ENCODE results near the gene UQCR11. TPM values are rescaled to one million over a fixed set of nuclear protein-coding genes. Genes with fewer than 3 reads are reported as not detected.

The UQCR11 gene
- total RNA-seq, 1 donor from 2014 or later = 41.8 TPM

DNA sequence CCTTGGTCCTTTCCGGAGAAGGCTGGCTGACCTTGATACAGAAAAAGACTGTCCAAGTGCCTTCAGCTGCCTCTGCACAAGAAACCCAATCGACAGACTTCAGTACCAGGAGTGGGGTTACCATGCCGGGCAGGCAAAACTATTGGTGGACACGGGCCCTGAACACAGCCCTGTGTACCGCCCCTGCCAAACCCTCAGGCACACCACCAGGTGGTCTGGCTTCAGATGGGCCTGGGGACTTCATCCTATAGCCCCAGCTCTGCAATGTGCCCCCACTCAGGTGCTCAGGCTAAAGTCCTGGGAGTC, 29.6 kb upstream of the UQCR11 start:
- DNase-seq = no peak

DNA sequence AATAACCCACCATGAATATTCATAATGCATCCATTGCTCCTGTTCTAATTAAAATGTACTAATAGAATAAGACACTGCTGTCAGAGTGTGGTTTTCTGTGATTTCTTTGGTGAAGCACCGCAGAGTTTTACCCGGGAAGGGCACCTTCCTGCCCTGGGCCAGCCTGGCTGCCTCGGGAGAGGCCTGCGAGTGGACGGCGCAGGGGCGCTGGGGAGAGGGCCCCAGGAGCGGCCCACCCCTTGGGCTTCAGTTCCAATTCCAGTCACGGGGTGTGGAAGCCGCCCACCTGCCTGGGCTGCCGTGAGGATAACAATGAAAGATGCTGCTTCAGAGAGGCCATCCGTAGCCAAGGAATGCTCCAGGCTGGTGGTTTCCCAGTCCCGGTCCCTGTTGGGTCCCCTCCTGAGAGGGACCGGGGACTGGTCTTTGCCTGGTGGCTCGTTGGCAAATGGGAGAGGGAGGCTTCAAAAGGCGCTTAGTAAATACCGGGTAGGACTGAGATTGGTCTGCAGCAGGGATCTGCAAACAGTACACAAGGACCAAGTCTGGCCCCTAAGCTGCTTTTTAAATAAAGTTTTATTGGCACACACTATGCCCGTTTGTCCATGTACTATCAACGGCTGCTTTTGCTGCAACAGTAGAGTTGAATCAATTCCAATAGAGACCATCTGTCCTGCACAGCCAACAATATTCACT, 29.1 kb upstream of the UQCR11 start:
- no peak for DNase-seq

DNA sequence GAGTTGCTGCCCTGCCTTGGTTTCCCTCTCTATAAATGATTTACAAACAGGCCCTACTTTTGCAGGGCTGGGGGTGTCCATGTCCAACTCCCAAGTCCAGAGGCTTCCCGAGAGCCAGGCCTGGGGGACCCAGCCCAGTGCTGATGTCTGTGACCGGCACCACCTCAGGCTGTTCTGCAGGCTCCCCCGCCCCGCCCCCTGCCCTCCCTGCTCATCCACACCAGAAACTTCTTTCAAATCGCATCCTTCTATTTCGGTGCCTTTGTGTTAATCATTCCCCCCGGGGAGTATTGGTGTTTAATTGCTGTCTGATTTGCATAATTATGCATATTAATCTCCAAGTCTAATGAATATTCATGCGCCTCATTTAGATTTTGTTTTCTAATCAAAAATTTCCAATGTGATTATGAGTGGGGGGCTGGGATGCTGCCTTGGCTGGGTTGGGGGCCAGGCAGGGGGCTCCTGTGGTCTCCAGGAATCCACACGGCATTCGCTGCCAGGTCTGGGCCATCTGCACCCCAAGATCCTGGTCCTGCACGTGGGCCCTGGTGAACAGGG, 28.1 kb upstream of the UQCR11 start:
- no peak for DNase-seq

DNA sequence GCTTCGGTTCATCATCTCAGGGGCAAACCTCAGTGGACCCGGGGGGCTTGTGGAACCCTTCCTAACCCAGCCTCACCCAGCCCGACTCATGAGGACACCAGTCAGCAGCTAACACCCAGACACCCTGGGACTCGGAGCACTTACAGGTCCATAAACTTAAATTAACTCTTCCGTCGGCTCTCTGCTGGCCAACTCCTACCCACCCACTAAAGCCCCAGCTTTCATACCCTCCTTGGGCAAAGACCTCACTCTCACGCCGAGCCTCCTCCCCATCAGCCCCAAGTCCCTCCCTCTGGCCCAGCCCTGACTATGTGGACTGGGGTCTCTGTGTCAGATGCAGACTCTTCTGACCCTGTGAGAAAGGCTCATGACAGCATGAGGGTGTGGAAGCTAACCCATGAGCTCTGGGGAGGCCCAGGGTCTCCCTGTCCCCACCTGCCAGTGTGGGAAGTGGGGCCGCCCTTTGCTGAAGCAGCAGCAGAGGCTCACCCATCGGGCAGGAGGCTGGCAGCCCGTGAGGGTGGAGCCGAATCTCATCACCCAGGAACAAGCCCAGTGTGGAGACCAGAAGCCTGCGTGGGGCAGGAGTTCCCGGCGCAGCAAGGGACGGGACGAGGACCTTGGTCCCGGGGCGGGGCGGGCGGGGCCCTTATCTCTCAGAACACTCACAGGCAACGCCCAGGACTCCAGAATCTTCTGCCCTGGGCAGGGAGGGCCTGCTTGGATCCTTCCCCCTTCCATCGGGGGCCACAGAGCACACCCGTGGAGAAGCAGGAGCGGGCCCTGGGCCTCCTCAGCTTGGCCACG, 27.4 kb upstream of the UQCR11 start:
- DNase-seq = no peak

DNA sequence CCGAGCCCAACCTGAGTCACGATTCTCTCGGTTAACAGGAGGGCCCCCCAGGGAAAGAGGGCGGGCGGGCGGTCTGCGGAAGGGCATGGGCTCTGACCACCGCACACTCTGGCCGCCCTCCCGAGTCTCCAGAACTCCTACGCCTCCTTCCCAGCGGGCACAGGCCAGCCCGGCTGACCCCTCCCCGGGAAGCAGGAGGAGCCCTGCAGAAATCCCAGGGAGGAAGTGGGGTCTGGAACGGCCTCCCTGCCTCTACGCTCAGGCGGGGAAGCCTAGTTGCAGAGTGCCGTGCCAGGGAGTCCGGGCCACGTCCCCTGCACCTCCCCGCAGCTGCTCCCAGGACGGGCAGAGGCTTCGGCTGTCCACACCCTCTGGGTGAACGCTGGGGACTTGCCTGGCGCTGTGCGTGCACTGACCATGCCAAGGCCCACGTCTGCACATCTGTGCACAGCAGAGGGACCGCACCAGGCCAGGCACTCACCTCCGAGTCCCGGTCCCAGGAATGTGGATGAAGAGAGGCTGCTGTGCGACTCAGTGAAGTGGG, 26.4 kb upstream of the UQCR11 start:
- no peak for DNase-seq

DNA sequence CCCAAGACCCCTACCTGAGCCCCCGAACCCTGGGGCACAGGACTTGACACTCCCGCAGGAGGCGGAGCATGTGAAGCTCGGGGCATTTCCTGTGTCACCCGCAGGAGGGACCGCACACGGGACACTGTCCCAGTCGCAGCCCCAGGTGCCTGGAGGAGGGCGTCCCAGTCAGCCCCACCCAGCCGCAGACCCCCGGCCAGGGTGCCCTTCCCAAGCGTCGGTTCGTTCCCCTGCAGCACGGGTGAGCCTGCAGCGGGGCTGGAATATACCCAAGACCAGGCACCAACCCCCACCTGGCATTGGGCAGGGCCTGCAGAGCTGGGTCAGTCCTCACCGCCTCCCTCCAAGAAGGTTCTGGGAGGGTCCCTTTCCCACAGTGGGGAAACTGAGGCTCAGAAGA, 25.5 kb upstream of the UQCR11 start:
- DNase-seq = no peak

DNA sequence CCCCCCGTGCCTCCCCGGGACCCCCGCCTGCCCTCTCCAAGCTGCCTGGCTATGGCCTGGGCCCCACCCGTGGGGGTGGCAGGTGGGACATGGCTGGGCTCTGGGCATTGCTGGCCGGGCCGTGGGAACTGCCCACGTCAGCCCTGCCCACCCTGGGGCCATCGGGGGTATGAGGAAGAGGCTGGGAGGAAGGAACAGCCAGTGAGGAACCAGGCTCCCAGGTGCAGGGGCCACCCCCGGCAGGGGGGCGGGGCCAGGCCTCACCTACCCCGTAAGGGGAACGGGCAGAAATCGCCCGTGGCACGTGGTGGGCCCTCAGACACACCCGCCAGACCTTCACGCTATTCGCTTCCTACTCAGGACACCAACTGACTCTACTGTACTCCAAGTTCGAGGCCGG, 24.8 kb upstream of the UQCR11 start:
- no peak for DNase-seq

- no peak for DNase-seq
Observed at GRCh38 chr19:1629256-1629808, 24.1 kb upstream of the UQCR11 start.

- no peak for DNase-seq
Observed at GRCh38 chr19:1627194-1627593, 21.9 kb upstream of the UQCR11 start.

GRCh38 chr19:1626417-1627010, 21.3 kb upstream of the UQCR11 start:
- DNase-seq = no peak

DNA sequence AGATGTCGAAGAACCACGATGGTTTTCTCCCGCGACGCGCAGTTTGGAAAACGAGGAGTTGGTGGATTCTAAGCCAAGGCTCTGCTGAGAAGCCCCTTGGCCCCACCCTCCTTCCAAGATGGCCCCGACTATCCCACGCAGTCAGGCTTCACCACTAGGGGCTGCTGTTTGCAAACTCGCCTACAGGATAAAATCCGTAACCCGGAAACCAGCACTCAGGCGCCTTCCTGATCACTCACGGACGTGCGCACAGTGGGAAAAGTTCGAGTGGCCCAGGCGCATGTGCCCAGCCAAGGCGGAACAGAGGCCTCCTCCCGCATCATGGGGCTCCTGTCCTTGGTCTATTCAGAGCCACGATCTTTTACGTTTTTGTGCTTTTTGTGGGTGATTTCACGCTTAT, 19.2 kb upstream of the UQCR11 start:
- DNase-seq = peak; percentile 37

DNA sequence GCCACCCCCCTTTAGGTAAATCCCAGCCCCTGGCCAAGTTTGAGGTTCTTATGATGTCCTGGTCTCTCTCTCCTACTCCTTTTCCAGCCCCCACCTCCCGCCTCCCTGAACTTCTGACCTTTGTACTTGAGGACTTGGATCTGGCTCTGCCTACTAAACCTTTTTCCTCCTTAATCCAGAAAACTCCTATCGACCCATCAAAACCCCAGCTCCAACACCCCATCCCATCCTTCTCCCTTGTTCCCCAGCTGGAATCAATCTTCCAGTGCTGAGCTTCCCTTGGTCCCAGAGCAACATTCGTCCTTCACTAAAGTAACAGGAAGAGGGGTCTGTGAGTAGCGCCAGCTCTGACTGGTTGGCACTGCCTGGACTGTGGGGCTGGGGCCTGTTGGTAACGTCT, 17.3 kb upstream of the UQCR11 start:
- no peak for DNase-seq

- DNase-seq = no peak
Observed at GRCh38 chr19:1622007-1622406, 16.7 kb upstream of the UQCR11 start.

DNA sequence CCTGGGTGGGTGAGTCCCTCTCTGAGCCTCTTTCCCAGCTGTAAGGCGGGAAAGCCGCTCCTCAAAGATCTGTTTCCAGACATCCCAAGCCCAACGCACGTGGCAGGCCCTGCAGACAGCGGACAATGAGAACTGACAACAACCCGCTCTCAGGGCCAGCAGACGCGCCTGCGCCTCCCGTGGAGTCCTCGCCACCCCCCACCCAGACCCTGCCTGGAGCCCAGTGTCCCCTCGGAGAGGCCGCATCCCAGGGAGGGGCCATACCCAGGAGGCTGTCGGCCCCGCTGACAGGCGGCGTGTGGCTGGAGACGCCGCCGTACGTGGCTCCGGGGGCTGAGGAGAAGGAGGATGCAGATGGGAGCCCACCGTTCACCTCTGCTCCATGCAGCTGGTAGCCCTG, 16.3 kb upstream of the UQCR11 start:
- DNase-seq = no peak

- DNase-seq = no peak
Observed at GRCh38 chr19:1621021-1621420, 15.8 kb upstream of the UQCR11 start.

- DNase-seq = no peak
Observed at GRCh38 chr19:1620502-1620901, 15.2 kb upstream of the UQCR11 start.

- DNase-seq = no peak
Observed at GRCh38 chr19:1619703-1620102, 14.4 kb upstream of the UQCR11 start.

GRCh38 chr19:1619094-1619439, 13.8 kb upstream of the UQCR11 start:
- no peak for DNase-seq

DNA sequence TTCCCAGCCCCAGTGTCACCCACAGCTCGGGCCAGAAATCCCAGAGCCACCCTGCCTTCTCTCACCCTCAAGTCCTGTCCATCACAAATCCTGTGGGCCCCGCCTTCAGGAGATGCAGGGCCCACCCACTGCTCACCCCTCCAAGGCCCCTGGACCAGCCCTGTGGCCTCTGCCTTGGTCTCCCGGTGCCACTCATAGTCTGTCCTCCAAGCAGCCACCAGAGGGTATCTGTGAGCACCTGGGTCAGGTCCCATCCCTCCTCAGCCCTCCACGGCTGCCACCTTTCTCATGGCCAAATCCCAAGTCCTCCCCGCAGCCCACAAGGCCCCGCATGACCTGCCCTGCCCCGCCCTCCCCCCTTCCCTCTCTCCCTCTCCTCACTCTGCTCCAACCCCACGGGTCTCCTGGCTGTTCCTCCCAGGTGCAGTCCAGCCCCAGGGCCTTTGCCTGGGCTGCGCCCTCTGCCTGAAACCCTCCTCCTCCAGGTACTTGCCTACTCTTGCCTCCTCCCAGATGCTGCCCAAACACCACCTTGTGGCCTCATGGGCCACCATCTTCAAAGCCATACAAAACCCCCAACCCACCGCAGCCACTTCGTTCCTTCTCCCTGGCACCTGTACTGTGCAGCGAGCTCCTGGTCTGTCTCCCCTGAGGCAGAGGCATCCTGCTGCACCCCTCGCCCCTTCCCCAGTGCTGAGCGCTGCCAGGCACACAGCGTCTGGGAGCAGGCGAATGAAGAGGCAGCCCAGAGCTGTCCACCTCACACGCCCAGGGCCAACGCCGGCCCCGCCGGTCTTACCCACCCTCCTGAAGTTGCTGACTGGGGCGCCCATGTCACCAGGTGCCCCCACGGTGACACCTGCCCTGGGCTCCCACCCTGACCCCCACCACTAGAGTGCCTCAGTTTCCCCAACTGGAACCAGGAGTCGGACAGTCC, 13.2 kb upstream of the UQCR11 start:
- DNase-seq = no peak

DNA sequence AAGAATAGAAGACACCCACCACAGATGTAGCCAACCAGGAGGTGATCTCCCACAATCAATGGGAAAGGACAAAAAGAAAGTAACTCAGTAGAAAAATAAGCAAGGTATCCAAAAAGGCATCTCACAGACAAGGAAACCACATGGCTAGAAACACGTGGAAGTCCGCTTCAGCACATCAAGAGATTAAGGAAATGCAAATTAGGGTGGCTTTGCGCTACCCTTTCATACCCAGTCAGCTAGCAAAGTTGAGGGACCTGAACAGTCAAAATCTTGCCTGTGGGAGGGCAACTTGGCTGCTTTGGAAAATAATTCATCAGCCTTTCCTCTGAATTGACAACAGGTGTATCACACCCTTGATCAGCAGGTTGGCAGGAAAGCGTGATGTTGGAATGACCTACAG, 11.6 kb upstream of the UQCR11 start:
- DNase-seq = no peak

DNA sequence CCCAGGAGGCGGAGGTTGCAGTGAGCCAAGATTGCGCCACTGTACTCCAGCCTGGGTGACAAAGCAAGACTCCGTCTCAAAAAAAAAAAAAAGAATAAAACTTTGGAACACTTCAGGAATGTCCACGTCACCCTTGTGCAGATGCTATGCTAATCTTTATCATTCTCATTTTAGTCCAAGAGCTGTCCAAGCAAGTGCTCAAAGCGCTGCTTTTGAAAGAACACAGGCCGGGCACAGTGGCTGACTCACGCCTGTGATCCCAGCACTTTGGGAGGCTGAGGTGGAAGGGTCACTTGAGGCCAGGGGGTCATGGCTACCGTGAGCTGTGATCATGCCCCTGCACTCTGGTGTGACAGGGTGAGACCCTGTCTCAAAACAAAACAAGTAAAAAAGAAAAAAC, 11.1 kb upstream of the UQCR11 start:
- no peak for DNase-seq

Measured in skin of body (tissue), 2 donors.